Lower leg skin (tissue), 3 donors: ENCODE measurements around the gene SNRPF.
"Not testable (repeated sequence)": the region's sequence is repeated elsewhere in the genome, so short reads cannot be mapped to it uniquely, and the experiment has no call there.

Experiments
- POLR2A ChIP-seq, 2 donors: fragments of 450-650 bp; IDR thresholded peaks; one replicate each; pipeline ENCODE4 v1.6.1; 2016 to 2017; ENCODE audit warnings: antibody characterized with exemption in 2 of 2, mild to moderate bottlenecking in 1 of 2, moderate library complexity in 1 of 2
- TF ChIP-seq, protein P1 (sequence below), 3 donors: fragments of 450-650 bp; IDR thresholded peaks; one replicate each; pipeline ENCODE4 v1.5.1; 2016; ENCODE audit warnings: antibody characterized with exemption in 3 of 3, mild to moderate bottlenecking in 3 of 3, moderate library complexity in 2 of 3

DNA sequence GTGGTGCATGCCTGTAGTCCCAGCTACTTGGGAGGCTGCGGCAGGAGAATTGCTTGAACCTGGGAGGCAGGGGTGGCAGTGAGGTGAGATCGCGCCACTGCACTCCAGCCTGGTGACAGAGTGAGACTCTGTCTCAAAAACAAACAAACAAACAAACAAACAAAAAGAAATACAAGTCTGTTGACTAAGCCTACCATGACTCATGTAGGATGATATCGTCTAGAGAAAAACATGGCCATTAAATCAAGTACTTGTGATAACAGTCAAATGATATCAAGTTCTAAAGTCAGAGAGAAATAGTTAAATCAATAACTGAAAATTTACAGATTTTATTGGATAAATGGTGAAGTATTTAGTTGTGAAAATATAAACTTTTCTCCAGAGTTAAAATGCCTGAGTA is 46.6 kb upstream of the SNRPF start:
- TF ChIP-seq, protein P1, sequence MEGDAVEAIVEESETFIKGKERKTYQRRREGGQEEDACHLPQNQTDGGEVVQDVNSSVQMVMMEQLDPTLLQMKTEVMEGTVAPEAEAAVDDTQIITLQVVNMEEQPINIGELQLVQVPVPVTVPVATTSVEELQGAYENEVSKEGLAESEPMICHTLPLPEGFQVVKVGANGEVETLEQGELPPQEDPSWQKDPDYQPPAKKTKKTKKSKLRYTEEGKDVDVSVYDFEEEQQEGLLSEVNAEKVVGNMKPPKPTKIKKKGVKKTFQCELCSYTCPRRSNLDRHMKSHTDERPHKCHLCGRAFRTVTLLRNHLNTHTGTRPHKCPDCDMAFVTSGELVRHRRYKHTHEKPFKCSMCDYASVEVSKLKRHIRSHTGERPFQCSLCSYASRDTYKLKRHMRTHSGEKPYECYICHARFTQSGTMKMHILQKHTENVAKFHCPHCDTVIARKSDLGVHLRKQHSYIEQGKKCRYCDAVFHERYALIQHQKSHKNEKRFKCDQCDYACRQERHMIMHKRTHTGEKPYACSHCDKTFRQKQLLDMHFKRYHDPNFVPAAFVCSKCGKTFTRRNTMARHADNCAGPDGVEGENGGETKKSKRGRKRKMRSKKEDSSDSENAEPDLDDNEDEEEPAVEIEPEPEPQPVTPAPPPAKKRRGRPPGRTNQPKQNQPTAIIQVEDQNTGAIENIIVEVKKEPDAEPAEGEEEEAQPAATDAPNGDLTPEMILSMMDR (IDR thresholded peaks at IDR 0.05) = not testable (repeated sequence)
- not testable (repeated sequence) for TF ChIP-seq POLR2A (IDR thresholded peaks at IDR 0.05)
